IMR-90 (cell line): ENCODE measurements around the gene CHMP4A.

Experiments
- BHLHE40 ChIP-seq: fragments of 150-350 bp; IDR thresholded peaks from 2 replicates; pipeline ENCODE4 v1.6.1; 2016; ENCODE audit warnings: mild to moderate bottlenecking, low read depth, low read length
- CTCF ChIP-seq: conservative IDR thresholded peaks from 2 replicates; pipeline ENCODE4 v1.5.1; 2012; ENCODE audit warnings: mild to moderate bottlenecking, low read depth, low read length, improper control_type of control experiment
- ELK1 ChIP-seq: fragments of 150-350 bp; IDR thresholded peaks from 2 replicates; pipeline ENCODE4 v1.6.1; 2016; ENCODE audit warnings: low read depth, mild to moderate bottlenecking, low read length, moderate library complexity, borderline replicate concordance
- FOS ChIP-seq: fragments of 150-350 bp; IDR thresholded peaks from 2 replicates; pipeline ENCODE4 v1.6.1; 2016; ENCODE audit warnings: low read depth, low read length
- MAZ ChIP-seq: IDR thresholded peaks from 2 replicates; pipeline ENCODE4 v1.6.1; 2012; ENCODE audit warnings: low read depth, mild to moderate bottlenecking, low read length, improper control_type of control experiment, moderate library complexity, borderline replicate concordance
- MXI1 ChIP-seq: IDR thresholded peaks from 2 replicates; pipeline ENCODE4 v1.6.1; 2012; ENCODE audit warnings: low read depth, mild to moderate bottlenecking, low read length, moderate library complexity, borderline replicate concordance
- NFE2L2 ChIP-seq: fragments of 150-350 bp; IDR thresholded peaks from 2 replicates; pipeline ENCODE4 v1.6.1; 2016; ENCODE audit warnings: low read depth, mild to moderate bottlenecking, low read length
- POLR2A ChIP-seq: IDR thresholded peaks from 2 replicates; pipeline ENCODE4 v1.6.1; 2012; ENCODE audit warnings: mild to moderate bottlenecking, low read depth, low read length
- RAD21 ChIP-seq: IDR thresholded peaks from 2 replicates; pipeline ENCODE4 v1.6.1; 2012; ENCODE audit warnings: low read length, improper control_type of control experiment
- RCOR1 ChIP-seq: IDR thresholded peaks from 2 replicates; pipeline ENCODE4 v1.6.1; 2012; ENCODE audit warnings: mild to moderate bottlenecking, low read length, improper control_type of control experiment; ENCODE audit not compliant: insufficient replicate concordance
- RFX5 ChIP-seq: IDR thresholded peaks from 2 replicates; pipeline ENCODE4 v1.8.0; 2012; ENCODE audit warnings: low read depth, mild to moderate bottlenecking, low read length, moderate library complexity
- SMC3 ChIP-seq: fragments of 150-350 bp; IDR thresholded peaks from 2 replicates; pipeline ENCODE4 v1.6.1; 2016; ENCODE audit warnings: low read depth, mild to moderate bottlenecking, antibody characterized with exemption, low read length, moderate library complexity

- TF ChIP-seq POLR2A = no peak
- TF ChIP-seq SMC3 = no peak
- no peak for TF ChIP-seq CTCF
- TF ChIP-seq RAD21 = no peak
- no peak for TF ChIP-seq FOS
- TF ChIP-seq RCOR1 = no peak
- no peak for TF ChIP-seq BHLHE40
- no peak for TF ChIP-seq MXI1
- no peak for TF ChIP-seq MAZ
- no peak for TF ChIP-seq NFE2L2
- TF ChIP-seq RFX5 = no peak
- no peak for TF ChIP-seq ELK1
Observed at GRCh38 chr14:24238527-24239037, 25.3 kb upstream of the CHMP4A start.
